Right cardiac atrium (tissue), 5 donors: Measurements from ENCODE around the gene AMFR. TPM values are rescaled to one million over a fixed set of nuclear protein-coding genes. Genes with fewer than 3 reads are reported as not detected.

Experiments
- ATAC-seq, 2 donors: fragments of 200-7000 bp; cut with Tn5 transposase; one replicate each; pipeline versions ENCODE4 v1.8.0 to v1.9.1; 2020; ENCODE audit warnings: moderate library complexity in 2 of 2, mild to moderate bottlenecking in 1 of 2
- DNase-seq, 3 donors: peaks; one replicate each; pipeline ENCODE4 v3.0.0-alpha.2; 2020
- H3K27ac ChIP-seq: one replicate; pipeline ENCODE4 v1.5.1; 2013; ENCODE audit warnings: mild to moderate bottlenecking, low read length, control low read depth, moderate library complexity
- H3K27me3 ChIP-seq: one replicate; pipeline ENCODE4 v1.6.1; 2013; ENCODE audit not compliant: control insufficient read depth, insufficient read depth
- H3K4me1 ChIP-seq: one replicate; pipeline ENCODE4 v1.6.1; 2013; ENCODE audit warnings: low read length; ENCODE audit not compliant: control insufficient read depth, insufficient read depth
- H3K4me3 ChIP-seq: one replicate; pipeline ENCODE4 v1.5.1; 2013; ENCODE audit warnings: low read length, control low read depth
- H3K9me3 ChIP-seq: one replicate; pipeline ENCODE4 v1.6.1; 2013; ENCODE audit warnings: low read length; ENCODE audit not compliant: control insufficient read depth
- whole genome bisulfite sequencing: extraction: QIAGEN DNeasy Blood & Tissue Kit; methylation state at CpG from one replicate; pipeline ENCODE4 v1.1.7; 2013; 5-methylcytosine and 5-hydroxymethylcytosine counted together
- intact Hi-C, 4 donors: fragments of 100-400 bp; cut with DNase I; formaldehyde crosslinking; loops; one replicate each; pipeline versions ENCODE4 v1.11.0 to v1.14.0; 2022 to 2023
- polyA plus RNA-seq: library from polyadenylated mRNA; stranded (reverse); fragments of 200-250 nt; gene quantifications from one replicate; pipeline ENCODE4 v1.2.3, GENCODE V29; 2013
- total RNA-seq, 4 donors: library from RNA; stranded (reverse); fragmentation: NEBNext Ultra II Directional; extraction: Animal tissue kit (Norgen Biotek cat#: 25700); gene quantifications; one replicate each; pipeline ENCODE4 v1.2.1, GENCODE V29; 2021
- donor health status: healthy with polysubstance abuse.
- donor health status: DM: no; HTN: yes; CAD: no.
- donor health status: DM: no; HTN: no; CAD: no.
- donor health status: DM: no; HTN: yes; CAD: no; lungs with severe emphysema.
- donor health status: DM: yes; HTN: yes; CAD: no.

AMFR gene
- total and polyA plus RNA-seq, 5 donors = 52.3 to 103 (median 89.5) TPM

- peak; percentile 4 to 32 (median 20) for DNase-seq
- Histone ChIP-seq H3K4me3 (no peak overlapping the region), H3K4me1 (no peaks in the 10 kb centered on the region), H3K27ac (no peak overlapping the region), H3K9me3 (no peaks in the 10 kb centered on the region), H3K27me3 (no peaks in the 10 kb centered on the region)
- intact Hi-C loops = no loop called here
- no peak for ATAC-seq
- WGBS = 91% methylated on average over 15 of the region's 15 CpGs
These were observed 79.0 kb downstream of the AMFR start for GRCh38 chr16:56346131-56346890.

- no peak overlapping the region for H3K27ac ChIP-seq
- ATAC-seq (no peak), DNase-seq (peak; percentile 9 to 22 (median 19))
- 94% methylated on average over 13 of the region's 13 CpGs for WGBS
- no peaks in the 10 kb centered on the region for H3K9me3 ChIP-seq
- H3K4me1 ChIP-seq = no peaks in the 10 kb centered on the region
- H3K4me3 ChIP-seq = no peak overlapping the region
- intact Hi-C loops = no loop called here
- no peaks in the 10 kb centered on the region for H3K27me3 ChIP-seq
These were observed 79.8 kb downstream of the AMFR start for GRCh38 chr16:56345406-56346050.

- 76% methylated on average over 18 of the region's 18 CpGs for WGBS
These were observed 80.6 kb downstream of the AMFR start for GRCh38 chr16:56344518-56345405.

GRCh38 chr16:56343661-56344517, 81.5 kb downstream of the AMFR start:
- Histone ChIP-seq H3K9me3 (no peaks in the 10 kb centered on the region), H3K4me1 (no peaks in the 10 kb centered on the region), H3K27me3 (no peaks in the 10 kb centered on the region), H3K27ac (no peak overlapping the region), H3K4me3 (no peak overlapping the region)
- peak in 2 of 3 donors; percentile 49 for DNase-seq
- intact Hi-C loops = no loop called here
- ATAC-seq = no peak
- WGBS = 88% methylated on average over 27 of the region's 27 CpGs

More at GRCh38 chr16:56344518-56345405, 80.6 kb downstream of the AMFR start:
- DNase-seq = peak; percentile 7 to 37 (median 31)
- intact Hi-C loops = no loop called here
- Histone ChIP-seq H3K4me3 (no peak overlapping the region), H3K9me3 (no peaks in the 10 kb centered on the region), H3K27ac (no peak overlapping the region), H3K27me3 (no peaks in the 10 kb centered on the region), H3K4me1 (no peaks in the 10 kb centered on the region)
- no peak for ATAC-seq

GRCh38 chr16:56341656-56342399, 83.5 kb downstream of the AMFR start:
- Histone ChIP-seq H3K4me1 (no peaks in the 10 kb centered on the region), H3K9me3 (no peaks in the 10 kb centered on the region), H3K4me3 (no peak overlapping the region), H3K27ac (no peak overlapping the region), H3K27me3 (no peaks in the 10 kb centered on the region)
- intact Hi-C loops = no loop called here
- DNase-seq = peak in 2 of 3 donors; percentile 36 to 40
- peak in 1 of 2 donors; percentile 5 for ATAC-seq
- WGBS = 77% methylated on average over 9 of the region's 9 CpGs

GRCh38 chr16:56340864-56341365, 84.4 kb downstream of the AMFR start:
- ATAC-seq = no peak
- H3K4me1 ChIP-seq = no peaks in the 10 kb centered on the region

GRCh38 chr16:56340416-56340815, 84.9 kb downstream of the AMFR start:
- H3K27me3 ChIP-seq = no peaks in the 10 kb centered on the region
- H3K27ac ChIP-seq = no peak overlapping the region
- 95% methylated on average over 23 of the region's 23 CpGs for WGBS
- no peaks in the 10 kb centered on the region for H3K9me3 ChIP-seq
- no peaks in the 10 kb centered on the region for H3K4me1 ChIP-seq
- DNase-seq = peak in 2 of 3 donors; percentile 27 to 37
- no peak overlapping the region for H3K4me3 ChIP-seq
- intact Hi-C loops = no loop called here
- ATAC-seq = no peak

More at GRCh38 chr16:56340864-56341365, 84.4 kb downstream of the AMFR start:
- WGBS = 83% methylated on average over 17 of the region's 17 CpGs
- intact Hi-C loops = no loop called here
- DNase-seq = peak in 2 of 3 donors; percentile 38 to 45
- Histone ChIP-seq H3K9me3 (no peaks in the 10 kb centered on the region), H3K4me3 (no peak overlapping the region), H3K27me3 (no peaks in the 10 kb centered on the region), H3K27ac (no peak overlapping the region)

GRCh38 chr16:56339431-56340195, 85.7 kb downstream of the AMFR start:
- H3K4me1 ChIP-seq = no peaks in the 10 kb centered on the region
- peak in 2 of 3 donors; percentile 48 to 55 for DNase-seq
- intact Hi-C loops = no loop called here
- H3K9me3 ChIP-seq = no peaks in the 10 kb centered on the region
- 92% methylated on average over 17 of the region's 17 CpGs for WGBS
- no peak overlapping the region for H3K4me3 ChIP-seq
- no peak for ATAC-seq
- no peaks in the 10 kb centered on the region for H3K27me3 ChIP-seq
- H3K27ac ChIP-seq = no peak overlapping the region

- Histone ChIP-seq H3K27me3 (no peaks in the 10 kb centered on the region), H3K4me3 (no peak overlapping the region), H3K4me1 (no peaks in the 10 kb centered on the region), H3K27ac (no peak overlapping the region), H3K9me3 (no peaks in the 10 kb centered on the region)
- intact Hi-C loops = no loop called here
- DNase-seq (peak in 2 of 3 donors; percentile 38 to 41), ATAC-seq (no peak)
- 87% methylated on average over 17 of the region's 17 CpGs for WGBS
These were observed 86.6 kb downstream of the AMFR start for GRCh38 chr16:56338566-56339318.
